Gastrocnemius medialis (tissue), 4 donors: ENCODE data around the gene SCARF2.

Experiments used
- POLR2A ChIP-seq, 2 donors: fragments of 450-650 bp; IDR thresholded peaks; one replicate each; pipeline ENCODE4 v1.6.1; 2017; ENCODE audit warnings: antibody characterized with exemption in 2 of 2, mild to moderate bottlenecking in 2 of 2, moderate library complexity in 2 of 2
- TF ChIP-seq, protein P1 (sequence below), 5 experiments: fragments of 450-650 bp in 3 of 5; fragments of 200-600 bp in 2 of 5; sonication (generic) in 2 of 5; IDR thresholded peaks in 4 of 5; conservative IDR thresholded peaks in 1 of 5; 1 replicate in 4 of 5; 2 replicates in 1 of 5; pipeline ENCODE4 v1.5.1; 2016 to 2019; ENCODE audit warnings: antibody characterized with exemption in 5 of 5, mild to moderate bottlenecking in 3 of 5, moderate library complexity in 3 of 5

DNA sequence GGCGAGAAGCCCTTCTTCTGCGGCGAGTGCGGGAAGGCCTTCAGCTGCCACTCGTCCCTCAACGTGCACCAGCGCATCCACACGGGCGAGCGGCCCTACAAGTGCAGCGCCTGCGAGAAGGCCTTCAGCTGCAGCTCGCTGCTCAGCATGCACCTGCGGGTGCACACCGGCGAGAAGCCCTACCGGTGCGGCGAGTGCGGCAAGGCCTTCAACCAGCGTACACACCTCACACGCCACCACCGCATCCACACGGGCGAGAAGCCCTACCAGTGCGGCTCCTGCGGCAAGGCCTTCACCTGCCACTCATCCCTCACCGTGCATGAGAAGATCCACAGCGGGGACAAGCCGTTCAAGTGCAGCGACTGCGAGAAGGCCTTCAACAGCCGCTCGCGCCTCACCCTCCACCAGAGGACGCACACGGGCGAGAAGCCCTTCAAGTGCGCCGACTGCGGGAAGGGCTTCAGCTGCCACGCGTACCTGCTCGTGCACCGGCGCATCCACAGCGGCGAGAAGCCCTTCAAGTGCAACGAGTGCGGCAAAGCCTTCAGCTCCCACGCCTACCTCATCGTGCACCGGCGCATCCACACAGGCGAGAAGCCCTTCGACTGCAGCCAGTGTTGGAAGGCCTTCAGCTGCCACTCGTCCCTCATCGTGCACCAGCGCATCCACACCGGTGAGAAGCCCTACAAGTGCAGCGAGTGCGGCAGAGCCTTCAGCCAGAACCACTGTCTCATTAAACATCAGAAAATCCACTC is 31.5 kb downstream of the SCARF2 start:
- TF ChIP-seq, protein P1, sequence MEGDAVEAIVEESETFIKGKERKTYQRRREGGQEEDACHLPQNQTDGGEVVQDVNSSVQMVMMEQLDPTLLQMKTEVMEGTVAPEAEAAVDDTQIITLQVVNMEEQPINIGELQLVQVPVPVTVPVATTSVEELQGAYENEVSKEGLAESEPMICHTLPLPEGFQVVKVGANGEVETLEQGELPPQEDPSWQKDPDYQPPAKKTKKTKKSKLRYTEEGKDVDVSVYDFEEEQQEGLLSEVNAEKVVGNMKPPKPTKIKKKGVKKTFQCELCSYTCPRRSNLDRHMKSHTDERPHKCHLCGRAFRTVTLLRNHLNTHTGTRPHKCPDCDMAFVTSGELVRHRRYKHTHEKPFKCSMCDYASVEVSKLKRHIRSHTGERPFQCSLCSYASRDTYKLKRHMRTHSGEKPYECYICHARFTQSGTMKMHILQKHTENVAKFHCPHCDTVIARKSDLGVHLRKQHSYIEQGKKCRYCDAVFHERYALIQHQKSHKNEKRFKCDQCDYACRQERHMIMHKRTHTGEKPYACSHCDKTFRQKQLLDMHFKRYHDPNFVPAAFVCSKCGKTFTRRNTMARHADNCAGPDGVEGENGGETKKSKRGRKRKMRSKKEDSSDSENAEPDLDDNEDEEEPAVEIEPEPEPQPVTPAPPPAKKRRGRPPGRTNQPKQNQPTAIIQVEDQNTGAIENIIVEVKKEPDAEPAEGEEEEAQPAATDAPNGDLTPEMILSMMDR (IDR thresholded peaks at IDR 0.05 in 4 of 5, conservative IDR thresholded peaks at IDR 0.05 in 1 of 5): no peak
- no peak for TF ChIP-seq POLR2A (IDR thresholded peaks at IDR 0.05)
